ENCODE data around the gene CFAP73.

The CFAP73 gene

DNA sequence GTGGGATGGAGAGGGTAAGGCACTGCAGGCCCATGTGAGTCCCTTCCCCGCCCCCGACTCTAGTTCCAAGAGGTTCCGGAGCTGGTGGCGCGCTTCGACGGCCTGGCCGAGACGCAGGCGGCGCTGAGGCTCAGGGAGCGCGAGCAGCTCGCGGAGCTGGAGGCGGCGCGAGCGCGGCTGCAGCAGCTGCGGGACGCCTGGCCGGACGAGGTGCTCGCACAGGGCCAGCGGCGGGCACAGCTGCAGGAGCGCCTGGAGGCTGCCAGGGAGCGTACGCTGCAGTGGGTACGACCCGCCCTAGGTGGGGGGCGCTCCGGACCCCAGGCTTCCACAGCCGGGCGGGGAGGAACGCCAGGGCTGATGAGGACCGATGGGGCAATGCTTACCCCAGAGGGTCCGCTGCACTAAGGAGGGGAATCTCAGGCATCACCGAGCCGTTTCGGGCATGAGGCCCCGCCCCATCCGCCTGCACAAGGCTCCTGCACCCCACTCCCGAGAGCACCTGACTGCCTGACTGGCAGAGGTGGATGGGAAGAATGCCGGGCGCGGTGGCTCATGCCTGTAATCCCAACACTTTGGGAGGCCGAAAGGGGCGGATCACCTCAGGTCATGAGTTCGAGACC, 4.9 kb downstream of the CFAP73 start:
- Histone ChIP-seq H3K18ac (ENCODE audit: low read length) (no peak overlapping the region), H3K9ac (ENCODE audit: low read length) (peak overlapping the region; percentile 11), H3K36me3 (ENCODE audit: control insufficient read depth, insufficient read depth, low read length) (peaks cover 4% of the 10 kb centered on the region), H3K23ac (ENCODE audit: low read length) (no peak overlapping the region), H2BK120ac (ENCODE audit: low read depth, low read length) (no peak overlapping the region), H3K27ac (ENCODE audit: low read depth, low read length) (no peak overlapping the region), H3K4me3 (ENCODE audit: low read length) (no peak overlapping the region), H2BK5ac (ENCODE audit: low read length) (no peak overlapping the region), H3K4me2 (ENCODE audit: low read length) (peak overlapping the region; percentile 56), H3K79me2 (ENCODE audit: control insufficient read depth, insufficient read depth, low read length) (no peaks in the 10 kb centered on the region), H3K56ac (ENCODE audit: low read length) (peak overlapping the region; percentile 25), H3K4ac (ENCODE audit: low read depth, low read length) (no peak overlapping the region), H3K4me1 (ENCODE audit: control insufficient read depth, low read depth, low read length) (peaks cover 2% of the 10 kb centered on the region), H2BK15ac (replicated peaks; ENCODE audit: low read depth) (no peak overlapping the region), H3K79me1 (ENCODE audit: low read length) (no peaks in the 10 kb centered on the region), H3K27me3 (ENCODE audit: insufficient read depth, low read length, poor library complexity) (peaks cover 2% of the 10 kb centered on the region), H4K5ac (ENCODE audit: low read length) (no peak overlapping the region), H4K8ac (ENCODE audit: low read depth, low read length) (no peak overlapping the region), H2AK5ac (ENCODE audit: low read length) (no peak overlapping the region)
- WGBS (ENCODE audit: extremely low coverage, insufficient coverage, low lambda C conversion rate) = no CpG with 5 or more reads among the region's 51 CpGs
- peak; percentile 70 for DNase-seq

DNA sequence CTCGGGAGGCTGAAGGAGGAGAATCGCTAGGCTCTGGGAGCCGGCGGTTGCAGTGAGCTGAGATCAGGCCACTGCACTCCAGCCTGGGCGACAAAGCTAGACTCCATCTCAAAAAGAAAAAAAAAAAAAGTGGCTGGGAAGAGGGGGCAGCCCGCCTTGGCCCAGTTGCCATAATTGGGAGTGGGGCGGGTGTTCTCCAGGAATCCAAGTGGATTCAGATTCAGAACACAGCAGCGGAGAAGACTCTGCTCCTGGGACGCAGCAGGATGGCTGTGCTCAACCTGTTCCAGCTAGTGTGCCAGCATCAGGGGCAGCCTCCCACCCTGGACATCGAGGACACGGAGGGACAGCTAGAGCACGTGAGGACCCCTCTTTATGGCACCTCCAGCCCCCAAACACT, 5.5 kb downstream of the CFAP73 start:
- Histone ChIP-seq H3K56ac (ENCODE audit: low read length) (no peak overlapping the region), H3K9ac (ENCODE audit: low read length) (no peak overlapping the region), H3K79me2 (ENCODE audit: control insufficient read depth, insufficient read depth, low read length) (no peaks in the 10 kb centered on the region), H3K23ac (ENCODE audit: low read length) (no peak overlapping the region), H3K18ac (ENCODE audit: low read length) (no peak overlapping the region), H3K27me3 (ENCODE audit: insufficient read depth, low read length, poor library complexity) (peaks cover 2% of the 10 kb centered on the region), H3K27ac (ENCODE audit: low read depth, low read length) (no peak overlapping the region), H3K4me1 (ENCODE audit: control insufficient read depth, low read depth, low read length) (no peaks in the 10 kb centered on the region), H2AK5ac (ENCODE audit: low read length) (no peak overlapping the region), H3K4me2 (ENCODE audit: low read length) (no peak overlapping the region), H2BK120ac (ENCODE audit: low read depth, low read length) (no peak overlapping the region), H4K8ac (ENCODE audit: low read depth, low read length) (no peak overlapping the region), H4K5ac (ENCODE audit: low read length) (no peak overlapping the region), H3K79me1 (ENCODE audit: low read length) (no peaks in the 10 kb centered on the region), H3K36me3 (ENCODE audit: control insufficient read depth, insufficient read depth, low read length) (peaks cover 4% of the 10 kb centered on the region), H3K4ac (ENCODE audit: low read depth, low read length) (no peak overlapping the region), H2BK5ac (ENCODE audit: low read length) (no peak overlapping the region), H3K4me3 (ENCODE audit: low read length) (no peak overlapping the region), H2BK15ac (replicated peaks; ENCODE audit: low read depth) (no peak overlapping the region)
- WGBS (ENCODE audit: extremely low coverage, insufficient coverage, low lambda C conversion rate) = no CpG with 5 or more reads among the region's 12 CpGs
- no peak for DNase-seq

DNA sequence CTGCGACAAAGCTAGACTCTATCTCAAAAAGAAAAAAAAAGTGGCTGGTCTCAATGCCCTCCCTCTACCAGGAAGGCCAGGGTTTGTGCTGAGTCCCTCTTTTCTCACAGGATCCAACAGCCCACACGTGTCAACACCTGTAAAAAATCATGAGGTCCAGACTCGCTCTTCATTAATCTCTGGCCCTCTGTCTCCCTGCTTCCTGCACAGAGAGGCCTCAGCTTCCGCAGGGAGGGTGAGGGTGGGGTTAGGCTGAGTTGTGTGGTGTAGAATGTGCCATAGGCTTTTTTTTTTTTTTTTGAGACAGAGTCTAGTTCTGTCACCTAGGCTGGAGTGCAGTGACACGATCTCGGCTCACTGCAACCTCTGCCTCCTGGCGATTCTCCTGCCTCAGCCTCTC, 6.1 kb downstream of the CFAP73 start:
- H3K18ac ChIP-seq (ENCODE audit: low read length) = no peak overlapping the region
- H3K4ac ChIP-seq (ENCODE audit: low read depth, low read length) = no peak overlapping the region
- H3K4me2 ChIP-seq (ENCODE audit: low read length) = no peak overlapping the region
- WGBS (ENCODE audit: extremely low coverage, insufficient coverage, low lambda C conversion rate) = no CpG with 5 or more reads among the region's 7 CpGs
- peaks cover 2% of the 10 kb centered on the region for H3K27me3 ChIP-seq (ENCODE audit: insufficient read depth, low read length, poor library complexity)
- H3K56ac ChIP-seq (ENCODE audit: low read length) = no peak overlapping the region
- H4K8ac ChIP-seq (ENCODE audit: low read depth, low read length) = no peak overlapping the region
- no peak overlapping the region for H3K9ac ChIP-seq (ENCODE audit: low read length)
- no peak overlapping the region for H4K5ac ChIP-seq (ENCODE audit: low read length)
- no peaks in the 10 kb centered on the region for H3K79me1 ChIP-seq (ENCODE audit: low read length)
- no peak overlapping the region for H3K4me3 ChIP-seq (ENCODE audit: low read length)
- no peak overlapping the region for H3K27ac ChIP-seq (ENCODE audit: low read depth, low read length)
- no peaks in the 10 kb centered on the region for H3K79me2 ChIP-seq (ENCODE audit: control insufficient read depth, insufficient read depth, low read length)
- H2AK5ac ChIP-seq (ENCODE audit: low read length) = no peak overlapping the region
- DNase-seq = no peak
- no peak overlapping the region for H2BK5ac ChIP-seq (ENCODE audit: low read length)
- no peaks in the 10 kb centered on the region for H3K4me1 ChIP-seq (ENCODE audit: control insufficient read depth, low read depth, low read length)
- H3K36me3 ChIP-seq (ENCODE audit: control insufficient read depth, insufficient read depth, low read length) = peaks cover 8% of the 10 kb centered on the region
- no peak overlapping the region for H2BK15ac ChIP-seq (replicated peaks; ENCODE audit: low read depth)
- H2BK120ac ChIP-seq (ENCODE audit: low read depth, low read length) = no peak overlapping the region
- H3K23ac ChIP-seq (ENCODE audit: low read length) = no peak overlapping the region

DNA sequence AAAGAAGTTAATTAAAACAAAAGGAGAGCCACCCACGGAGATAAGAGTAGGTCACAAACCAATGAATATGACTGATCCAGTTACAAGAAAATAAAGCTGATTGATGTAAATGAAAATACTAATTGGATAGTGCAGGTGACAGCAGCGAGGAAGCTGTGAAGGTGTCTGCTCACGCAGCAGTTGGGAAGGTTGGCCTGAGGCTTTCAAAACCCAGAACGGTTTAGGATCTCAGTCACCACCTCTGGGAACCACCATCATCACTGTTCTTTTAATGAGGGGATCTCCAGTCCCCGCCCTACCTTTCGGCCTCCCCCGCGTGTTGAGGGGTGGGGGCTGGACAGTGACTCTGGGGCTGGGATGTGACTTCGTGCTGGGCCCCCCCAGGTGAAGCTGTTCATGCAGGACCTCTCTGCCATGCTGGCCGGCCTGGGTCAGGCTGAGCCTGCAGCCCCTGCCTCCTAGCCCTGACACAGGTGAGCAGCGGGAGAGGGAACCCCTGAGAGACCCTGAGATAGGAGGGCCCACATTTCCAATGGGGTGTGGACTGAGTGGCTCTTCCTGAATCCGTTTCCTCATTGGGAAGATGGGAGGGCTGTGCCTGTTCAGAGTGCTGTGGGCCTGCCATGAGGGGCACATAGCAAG, 7.8 kb downstream of the CFAP73 start:
- Histone ChIP-seq H3K4me2 (ENCODE audit: low read length) (no peak overlapping the region), H3K79me1 (ENCODE audit: low read length) (no peaks in the 10 kb centered on the region), H3K18ac (ENCODE audit: low read length) (no peak overlapping the region), H2BK120ac (ENCODE audit: low read depth, low read length) (no peak overlapping the region), H3K23ac (ENCODE audit: low read length) (no peak overlapping the region), H3K4me1 (ENCODE audit: control insufficient read depth, low read depth, low read length) (no peaks in the 10 kb centered on the region), H3K79me2 (ENCODE audit: control insufficient read depth, insufficient read depth, low read length) (no peaks in the 10 kb centered on the region), H3K56ac (ENCODE audit: low read length) (no peak overlapping the region), H4K8ac (ENCODE audit: low read depth, low read length) (no peak overlapping the region), H2AK5ac (ENCODE audit: low read length) (no peak overlapping the region), H3K27me3 (ENCODE audit: insufficient read depth, low read length, poor library complexity) (peaks cover 2% of the 10 kb centered on the region), H3K9ac (ENCODE audit: low read length) (no peak overlapping the region), H4K5ac (ENCODE audit: low read length) (no peak overlapping the region), H3K36me3 (ENCODE audit: control insufficient read depth, insufficient read depth, low read length) (peaks cover 12% of the 10 kb centered on the region), H2BK5ac (ENCODE audit: low read length) (no peak overlapping the region), H3K4ac (ENCODE audit: low read depth, low read length) (no peak overlapping the region), H3K27ac (ENCODE audit: low read depth, low read length) (no peak overlapping the region), H2BK15ac (replicated peaks; ENCODE audit: low read depth) (no peak overlapping the region), H3K4me3 (ENCODE audit: low read length) (no peak overlapping the region)
- no peak for DNase-seq
- no CpG with 5 or more reads among the region's 12 CpGs for WGBS (ENCODE audit: extremely low coverage, insufficient coverage, low lambda C conversion rate)

DNA sequence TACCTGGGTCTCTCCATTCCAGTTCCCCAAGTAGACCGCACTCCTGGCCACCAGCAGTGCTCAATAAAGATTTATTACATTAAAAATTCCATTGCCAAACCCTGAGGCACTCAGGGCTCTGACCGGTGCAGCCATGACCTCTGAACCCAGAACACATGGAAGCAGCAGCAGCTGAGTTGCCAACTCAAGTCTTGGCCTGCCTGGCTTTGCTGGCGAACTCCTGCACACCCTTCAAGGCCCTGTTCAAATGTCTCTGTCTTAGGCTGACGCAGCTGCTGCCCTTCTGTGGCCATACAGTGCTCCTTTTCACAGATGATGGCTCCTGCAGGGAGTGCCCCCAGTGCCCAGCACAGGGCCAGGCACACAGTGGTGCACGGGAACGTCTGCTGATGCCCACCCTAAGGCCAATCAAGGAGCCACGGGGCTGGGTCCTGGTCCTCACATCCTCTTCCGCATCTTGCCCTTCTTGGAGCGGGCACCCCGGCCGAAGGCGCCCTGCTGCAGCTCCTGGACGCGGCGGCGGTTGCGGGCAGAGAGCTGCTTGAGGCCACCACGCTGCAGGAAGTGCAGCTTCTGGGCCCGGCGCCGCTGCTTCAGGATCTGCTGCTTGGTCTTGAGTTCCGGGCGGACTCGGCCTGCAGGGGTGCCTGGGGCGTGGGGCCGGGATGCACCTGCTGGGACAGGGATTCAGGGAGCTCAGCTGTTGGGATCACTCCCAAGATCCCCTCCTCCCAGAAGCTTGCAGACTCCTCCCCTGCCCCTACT, 9.1 kb downstream of the CFAP73 start:
- H3K4me1 ChIP-seq (ENCODE audit: control insufficient read depth, low read depth, low read length) = no peaks in the 10 kb centered on the region
- no peaks in the 10 kb centered on the region for H3K79me1 ChIP-seq (ENCODE audit: low read length)
- H2BK5ac ChIP-seq (ENCODE audit: low read length) = no peak overlapping the region
- no peak overlapping the region for H4K5ac ChIP-seq (ENCODE audit: low read length)
- H3K23ac ChIP-seq (ENCODE audit: low read length) = no peak overlapping the region
- no peak overlapping the region for H2AK5ac ChIP-seq (ENCODE audit: low read length)
- no peak overlapping the region for H2BK15ac ChIP-seq (replicated peaks; ENCODE audit: low read depth)
- no peak overlapping the region for H3K4ac ChIP-seq (ENCODE audit: low read depth, low read length)
- H3K27ac ChIP-seq (ENCODE audit: low read depth, low read length) = no peak overlapping the region
- no peak overlapping the region for H3K56ac ChIP-seq (ENCODE audit: low read length)
- H3K4me2 ChIP-seq (ENCODE audit: low read length) = no peak overlapping the region
- no peak overlapping the region for H2BK120ac ChIP-seq (ENCODE audit: low read depth, low read length)
- no peak overlapping the region for H3K9ac ChIP-seq (ENCODE audit: low read length)
- H3K18ac ChIP-seq (ENCODE audit: low read length) = no peak overlapping the region
- H4K8ac ChIP-seq (ENCODE audit: low read depth, low read length) = no peak overlapping the region
- DNase-seq = no peak
- no peaks in the 10 kb centered on the region for H3K79me2 ChIP-seq (ENCODE audit: control insufficient read depth, insufficient read depth, low read length)
- H3K4me3 ChIP-seq (ENCODE audit: low read length) = no peak overlapping the region
- no CpG with 5 or more reads among the region's 26 CpGs for WGBS (ENCODE audit: extremely low coverage, insufficient coverage, low lambda C conversion rate)
- H3K27me3 ChIP-seq (ENCODE audit: insufficient read depth, low read length, poor library complexity) = peaks cover 2% of the 10 kb centered on the region
- H3K36me3 ChIP-seq (ENCODE audit: control insufficient read depth, insufficient read depth, low read length) = peaks cover 12% of the 10 kb centered on the region

Measured in mesendoderm (in vitro differentiated cells).